Kidney (tissue), 14 donors: ENCODE measurements around the gene ROR1. TPM values are rescaled to one million over a fixed set of nuclear protein-coding genes. Genes with fewer than 3 reads are reported as not detected.

ENCODE experiments used
- DNase-seq, 5 donors: peaks; one replicate each; pipeline ENCODE4 v3.0.0-alpha.2; 2013 to 2020
- FAIRE-seq: peaks from 2 replicates; lab custom pipeline; 2012; peaks lifted over from hg19 to GRCh38; lab: Jason Lieb, UNC
- H3K27ac ChIP-seq, 2 donors: one replicate each; pipeline ENCODE4 v1.7.0; 2013; ENCODE audit warnings: low read depth in 2 of 2, low read length in 2 of 2, inconsistent platforms in 1 of 2
- H3K27me3 ChIP-seq: one replicate; pipeline ENCODE4 v1.7.1; 2013; ENCODE audit warnings: low read length, inconsistent platforms; ENCODE audit not compliant: control insufficient read depth, insufficient read depth
- H3K36me3 ChIP-seq, 3 donors: one replicate each; pipeline versions ENCODE4 v1.7.0 to v1.7.1; 2013; ENCODE audit warnings: low read length in 3 of 3, control low read depth in 1 of 3, inconsistent platforms in 1 of 3; ENCODE audit not compliant: insufficient read depth in 3 of 3, control insufficient read depth in 2 of 3
- H3K4me1 ChIP-seq, 3 donors: one replicate each; pipeline versions ENCODE4 v1.7.0 to v1.7.1; 2013; ENCODE audit warnings: low read length in 3 of 3, inconsistent platforms in 1 of 3, low read depth in 1 of 3; ENCODE audit not compliant: control insufficient read depth in 2 of 3, insufficient read depth in 2 of 3
- H3K4me3 ChIP-seq, 3 donors: one replicate each; pipeline versions ENCODE4 v1.7.0 to v1.8.1; 2013; ENCODE audit warnings: low read length in 3 of 3, control low read depth in 1 of 3, inconsistent platforms in 1 of 3
- H3K9ac ChIP-seq, 3 donors: one replicate each; pipeline versions ENCODE4 v1.7.0 to v1.7.1; 2013; ENCODE audit warnings: low read length in 3 of 3, control low read depth in 1 of 3, inconsistent platforms in 1 of 3
- H3K9me3 ChIP-seq, 3 donors: one replicate each; pipeline versions ENCODE4 v1.7.0 to v1.7.1; 2013; ENCODE audit warnings: low read length in 3 of 3, control low read depth in 1 of 3, inconsistent platforms in 1 of 3; ENCODE audit not compliant: control insufficient read depth in 2 of 3, insufficient read depth in 1 of 3
- intact Hi-C: fragments of 100-400 bp; cut with DNase I; formaldehyde crosslinking; loops from one replicate; pipeline ENCODE4 v1.11.1; 2022
- polyA plus RNA-seq: library from polyadenylated mRNA; stranded (reverse); fragments of 350-450 nt; fragmentation: Illumina TruSeq; extraction: RNeasy Lipid Tissue Mini Kit (QIAGEN cat#74804); gene quantifications from one replicate; pipeline ENCODE4 v1.2.3, GENCODE V29; 2014; ENCODE audit warnings: low read depth, low replicate concordance; ENCODE audit not compliant: insufficient read depth
- total RNA-seq: library from RNA; stranded (reverse); fragmentation: NEBNext Ultra II Directional; extraction: Animal tissue kit (Norgen Biotek cat#: 25700); gene quantifications from one replicate; pipeline ENCODE4 v1.2.1, GENCODE V29; 2021
- TF ChIP-seq, protein P1 (sequence below): IDR thresholded peaks from 3 replicates; pipeline ENCODE4 v1.5.1; 2012; ENCODE audit warnings: mild to moderate bottlenecking, moderate library complexity, borderline replicate concordance; ENCODE audit not compliant: insufficient read depth; ENCODE audit errors: extremely low read depth
- donor health status: control.
- donor health status: control.
- donor health status: control.
- donor health status: control.
- donor health status: control.
- donor health status: DM: yes; HTN: yes; CAD: no.
- donor health status: Normal renal cell carcinoma (clear cell type).

The ROR1 gene
- total and polyA plus RNA-seq, 2 donors from 2014 or later = 0.77 to 8.0 TPM

DNA sequence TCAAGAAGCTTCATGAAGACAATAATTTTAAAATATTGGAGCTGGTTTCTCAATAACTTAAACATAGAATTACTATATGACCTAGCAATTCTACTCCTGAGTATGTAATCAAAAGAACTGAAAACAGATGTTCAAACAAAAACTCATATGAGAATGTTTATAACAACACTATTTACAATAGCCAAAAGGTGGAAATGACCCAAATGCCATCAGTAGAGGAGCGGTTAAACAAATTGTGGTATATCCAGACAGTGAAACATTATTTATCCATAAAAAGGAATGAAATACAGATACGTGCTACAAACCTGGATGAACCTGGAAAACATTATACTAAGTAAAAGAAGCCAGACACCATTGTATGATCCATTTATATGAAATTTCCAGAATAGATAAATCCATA is 366.8 kb downstream of the ROR1 start:
- FAIRE-seq = no peak
- intact Hi-C loops = loop anchor here (10.0 kb wide), 1 partner anchor 456 kb away; no protein-coding TSS in a partner anchor

DNA sequence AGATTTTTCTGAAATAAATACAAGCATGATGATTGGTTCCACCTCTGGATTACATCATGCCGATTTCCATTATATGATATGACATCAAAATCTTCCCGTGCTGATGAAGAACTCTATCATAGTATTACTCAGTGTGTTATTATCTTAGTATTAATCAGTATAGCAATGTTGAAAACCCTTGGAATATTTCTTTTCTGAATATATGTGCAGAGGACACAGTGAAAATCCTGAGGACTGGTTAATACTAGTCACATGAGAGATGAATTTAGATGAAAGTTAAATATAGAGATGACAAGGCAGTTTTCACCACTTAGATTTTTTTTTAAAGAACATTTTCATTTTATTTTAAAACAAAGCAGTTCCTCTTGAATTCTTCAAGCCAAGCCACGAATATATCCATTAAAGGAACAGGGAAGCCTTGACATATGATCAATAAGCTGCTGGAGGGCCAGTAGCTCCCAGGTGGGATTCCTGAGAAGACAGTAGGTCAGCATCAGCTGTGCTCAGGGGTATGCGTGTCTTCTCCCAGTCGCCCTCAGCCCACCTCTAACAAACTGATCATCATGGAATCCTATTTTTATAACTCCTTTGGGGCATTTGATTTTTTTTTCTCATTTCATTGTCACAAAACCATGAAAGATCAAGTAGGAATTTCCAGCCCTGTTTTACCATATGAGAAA is 373.4 kb downstream of the ROR1 start:
- no peak overlapping the region for H3K9ac ChIP-seq
- no peak overlapping the region for H3K4me3 ChIP-seq
- intact Hi-C loops = loop anchor here (10.0 kb wide), 1 partner anchor 462 kb away; no protein-coding TSS in a partner anchor
- no peak overlapping the region for H3K27ac ChIP-seq
- no peak for DNase-seq
- FAIRE-seq = no peak
- H3K27me3 ChIP-seq = no peaks in the 10 kb centered on the region
- TF ChIP-seq, protein P1, sequence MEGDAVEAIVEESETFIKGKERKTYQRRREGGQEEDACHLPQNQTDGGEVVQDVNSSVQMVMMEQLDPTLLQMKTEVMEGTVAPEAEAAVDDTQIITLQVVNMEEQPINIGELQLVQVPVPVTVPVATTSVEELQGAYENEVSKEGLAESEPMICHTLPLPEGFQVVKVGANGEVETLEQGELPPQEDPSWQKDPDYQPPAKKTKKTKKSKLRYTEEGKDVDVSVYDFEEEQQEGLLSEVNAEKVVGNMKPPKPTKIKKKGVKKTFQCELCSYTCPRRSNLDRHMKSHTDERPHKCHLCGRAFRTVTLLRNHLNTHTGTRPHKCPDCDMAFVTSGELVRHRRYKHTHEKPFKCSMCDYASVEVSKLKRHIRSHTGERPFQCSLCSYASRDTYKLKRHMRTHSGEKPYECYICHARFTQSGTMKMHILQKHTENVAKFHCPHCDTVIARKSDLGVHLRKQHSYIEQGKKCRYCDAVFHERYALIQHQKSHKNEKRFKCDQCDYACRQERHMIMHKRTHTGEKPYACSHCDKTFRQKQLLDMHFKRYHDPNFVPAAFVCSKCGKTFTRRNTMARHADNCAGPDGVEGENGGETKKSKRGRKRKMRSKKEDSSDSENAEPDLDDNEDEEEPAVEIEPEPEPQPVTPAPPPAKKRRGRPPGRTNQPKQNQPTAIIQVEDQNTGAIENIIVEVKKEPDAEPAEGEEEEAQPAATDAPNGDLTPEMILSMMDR = no peak
- H3K36me3 ChIP-seq = no peaks in the 10 kb centered on the region
- no peaks in the 10 kb centered on the region for H3K9me3 ChIP-seq
- H3K4me1 ChIP-seq = no peaks in the 10 kb centered on the region

More for the DNA sequence above, 366.8 kb downstream of the ROR1 start:
- TF ChIP-seq, protein P1 = no peak
- Histone ChIP-seq H3K4me3 (no peak overlapping the region), H3K36me3 (no peaks in the 10 kb centered on the region), H3K9me3 (no peaks in the 10 kb centered on the region), H3K9ac (no peak overlapping the region), H3K27ac (no peak overlapping the region), H3K27me3 (no peaks in the 10 kb centered on the region), H3K4me1 (peaks cover 0 to 3% (median 0%) of the 10 kb centered on the region in 3 donors)
- no peak for DNase-seq

DNA sequence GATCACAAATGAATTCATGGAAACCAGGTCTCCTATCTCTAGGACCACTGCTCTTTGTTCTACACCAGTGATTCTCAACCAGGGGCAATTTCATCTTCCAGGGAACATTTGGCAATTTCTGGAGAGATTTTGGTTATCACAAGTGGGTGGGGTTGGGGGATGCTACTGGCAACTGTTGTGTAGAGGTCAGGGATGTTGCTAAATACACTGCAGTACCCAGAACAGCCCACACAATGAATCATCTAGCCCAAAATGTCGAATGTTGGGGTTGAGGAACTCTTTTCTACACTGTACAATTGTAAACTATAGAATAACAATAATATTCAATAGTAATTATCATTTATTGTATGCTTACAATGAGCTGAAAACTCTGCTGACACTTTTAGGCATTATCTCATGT is 373.9 kb downstream of the ROR1 start:
- DNase-seq (no peak), FAIRE-seq (no peak)
- no peak overlapping the region for H3K27ac ChIP-seq
- H3K4me3 ChIP-seq = no peak overlapping the region
- TF ChIP-seq, protein P1 = no peak
- no peaks in the 10 kb centered on the region for H3K9me3 ChIP-seq
- intact Hi-C loops = loop anchor here (10.0 kb wide), 1 partner anchor 463 kb away; no protein-coding TSS in a partner anchor
- no peaks in the 10 kb centered on the region for H3K36me3 ChIP-seq
- no peak overlapping the region for H3K9ac ChIP-seq
- H3K4me1 ChIP-seq = no peaks in the 10 kb centered on the region
- H3K27me3 ChIP-seq = no peaks in the 10 kb centered on the region
